GM21529 (cell line): ENCODE data around the gene LINGO3.

ENCODE experiments used
- ATAC-seq: cut with Tn5 transposase; IDR thresholded peaks from one replicate; pipeline ENCODE4 v1.9.1; 2021; ENCODE audit not compliant: unreplicated experiment

Gene LINGO3

GRCh38 chr19:2306281-2306806, 1.6 kb downstream of the LINGO3 start:
- no peak for ATAC-seq

DNA sequence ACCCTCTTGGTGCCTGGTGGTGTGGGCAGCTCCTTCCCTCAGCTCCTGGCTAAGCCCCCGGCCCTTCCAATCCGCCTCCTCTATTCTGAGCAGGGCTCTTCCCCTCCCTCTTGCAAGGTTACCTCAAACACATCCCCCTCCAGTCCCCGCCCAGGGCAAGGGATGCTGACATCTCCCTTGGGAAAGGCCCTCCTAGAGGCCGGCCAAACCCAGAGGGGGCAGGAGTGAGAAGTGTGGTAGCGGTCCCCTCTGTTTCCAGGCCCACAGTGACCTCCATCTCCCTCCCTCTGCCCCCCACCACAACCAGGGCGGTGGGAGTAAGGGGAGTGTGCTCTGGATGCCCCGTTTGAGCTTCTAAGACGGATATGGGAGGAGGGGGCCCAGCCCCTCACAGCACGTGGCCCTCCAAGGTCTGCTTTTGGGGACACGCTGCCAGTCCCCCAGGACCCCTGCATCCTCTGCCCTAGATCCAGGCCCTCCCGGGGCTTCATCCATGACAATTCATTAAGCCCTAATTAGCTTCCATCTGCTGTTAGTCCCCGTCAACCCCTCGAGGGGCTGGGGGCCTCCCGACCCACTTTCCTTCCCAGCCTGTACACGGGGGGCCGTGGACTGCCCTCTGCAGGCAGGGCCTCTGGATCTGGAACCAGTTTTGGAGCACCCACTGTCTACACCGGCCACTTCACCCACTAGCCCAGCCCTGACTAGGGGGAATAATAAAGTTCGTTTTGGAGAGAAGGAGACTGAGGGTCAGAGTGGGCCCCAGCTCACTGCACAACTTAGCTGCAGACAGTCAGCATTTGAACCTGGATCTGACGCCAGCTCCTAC, 2.3 kb downstream of the LINGO3 start:
- no peak for ATAC-seq

DNA sequence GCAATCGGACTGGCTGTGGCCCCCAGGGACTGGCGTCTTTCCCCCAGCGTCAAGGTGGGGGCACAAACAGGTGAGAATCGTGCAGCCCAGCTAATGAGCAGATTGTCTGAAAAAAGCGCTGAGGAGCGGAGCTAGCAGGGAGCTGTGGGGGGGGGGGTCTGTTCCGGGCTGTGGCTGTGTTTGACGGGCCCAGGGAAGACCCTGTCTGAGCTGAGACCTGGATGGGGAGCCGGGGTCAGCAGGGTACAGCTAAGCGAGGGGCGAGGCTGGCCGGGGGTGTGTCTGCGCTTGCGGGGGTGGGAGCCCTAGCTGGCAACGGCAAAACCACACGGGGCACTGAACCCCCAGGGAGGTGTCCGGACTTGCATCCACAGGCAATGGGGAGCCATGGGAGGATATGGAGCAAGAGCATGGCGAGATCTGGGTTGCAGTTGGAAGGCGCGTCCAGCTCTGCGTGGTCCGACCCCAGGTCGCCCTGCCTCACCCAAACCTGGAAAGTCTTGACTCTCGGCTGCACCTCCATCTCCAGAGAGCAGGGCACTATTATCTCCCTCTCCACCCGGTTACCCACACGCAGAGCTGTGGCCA, 4.6 kb downstream of the LINGO3 start:
- ATAC-seq, result no peak

DNA sequence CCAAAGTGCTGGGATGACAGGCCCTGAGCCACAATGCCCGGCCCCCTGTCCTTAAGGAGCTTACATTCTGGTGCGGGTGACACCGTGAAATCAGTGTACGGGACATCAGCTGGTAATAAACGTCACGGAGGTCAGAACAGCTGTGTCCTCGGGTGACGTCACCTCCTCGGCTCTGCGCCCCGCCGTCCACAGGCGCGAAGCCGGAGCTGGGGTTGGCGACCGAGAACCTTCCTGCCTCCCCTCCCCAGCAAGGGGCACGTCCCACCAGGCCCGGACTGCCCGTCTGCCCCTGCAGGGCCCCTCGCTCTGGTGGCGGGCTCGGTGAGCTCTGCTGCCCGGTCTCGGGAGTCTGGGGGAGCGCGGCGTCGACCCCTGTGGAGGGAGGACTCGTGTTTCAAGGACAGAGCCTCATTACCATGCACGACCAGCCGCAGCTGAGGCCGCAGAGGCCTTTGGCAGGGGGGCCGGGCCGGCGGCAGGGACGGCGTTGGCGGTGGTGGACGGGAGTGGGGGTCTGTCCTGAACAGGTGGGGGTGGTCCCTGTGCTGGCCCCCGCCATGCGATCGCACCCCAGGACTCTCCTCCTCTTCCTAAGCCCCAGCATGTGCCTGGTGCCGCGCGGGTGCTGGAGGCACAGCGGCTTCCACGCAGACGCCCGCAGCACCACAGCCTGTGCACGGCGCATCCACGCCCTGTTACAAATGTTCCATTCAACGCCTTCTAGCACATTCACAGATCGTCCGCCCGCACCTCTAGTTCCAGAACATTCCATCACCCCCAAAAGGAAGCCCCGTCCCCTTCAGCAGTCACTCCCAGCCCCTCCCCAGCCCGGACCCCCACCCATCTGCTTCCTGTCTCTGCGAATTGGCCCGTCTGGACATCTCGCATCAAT, 5.4 kb downstream of the LINGO3 start:
- no peak for ATAC-seq

DNA sequence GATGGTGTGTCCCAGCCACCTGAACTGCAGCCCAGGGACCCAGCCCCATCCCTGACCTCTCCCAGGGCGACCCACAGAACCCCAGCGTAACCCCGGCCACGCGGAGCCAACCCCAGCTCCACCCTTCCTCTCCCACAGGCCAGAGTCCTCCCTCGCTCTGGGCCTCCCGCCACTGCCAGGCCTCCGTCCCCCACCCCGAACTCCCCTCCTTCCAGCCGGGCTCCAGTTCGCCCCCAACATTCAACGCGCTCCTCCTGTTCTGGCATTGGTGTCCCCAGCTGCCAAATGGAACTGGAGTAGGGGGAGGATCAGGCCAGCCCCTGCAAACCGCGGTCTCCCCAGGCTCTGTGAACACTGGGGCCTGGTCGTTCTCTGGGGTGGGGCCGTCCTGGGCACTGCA, 7.4 kb downstream of the LINGO3 start:
- no peak for ATAC-seq

- ATAC-seq, result no peak
These were observed 11.8 kb downstream of the LINGO3 start for GRCh38 chr19:2296141-2296540.

DNA sequence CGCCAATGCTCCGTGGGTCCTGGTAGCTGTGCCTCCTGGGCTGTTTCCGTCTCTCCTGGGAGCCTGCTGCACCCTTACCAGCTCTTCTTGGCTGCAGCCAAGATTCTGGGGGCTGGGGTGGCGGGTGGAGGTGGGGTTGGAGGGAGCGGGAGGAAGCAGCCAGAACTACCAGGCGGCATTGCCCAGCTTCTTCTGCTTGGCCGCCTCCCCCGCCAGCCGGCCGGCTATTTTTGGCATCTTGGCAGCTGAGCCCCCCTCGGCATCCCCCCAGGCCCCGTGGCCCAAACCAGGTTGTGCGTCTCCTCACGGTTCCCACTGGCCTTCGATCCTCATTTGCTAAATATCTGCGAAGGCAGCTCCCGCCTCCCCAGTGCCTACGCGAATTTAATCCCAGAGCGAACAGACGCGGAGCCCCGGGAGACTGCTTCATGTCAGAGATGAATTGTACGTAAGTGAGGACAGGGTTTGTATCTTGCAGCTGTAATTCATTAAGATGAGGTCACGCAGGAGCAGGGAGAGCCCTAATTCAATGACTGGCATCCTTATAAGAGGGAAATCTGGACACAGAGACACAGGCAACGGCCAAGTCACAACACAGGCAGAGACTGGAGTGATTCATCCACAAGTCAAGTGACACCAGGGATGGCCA, 13.1 kb downstream of the LINGO3 start:
- ATAC-seq, result no peak

GRCh38 chr19:2291185-2291751, 16.7 kb downstream of the LINGO3 start:
- no peak for ATAC-seq

- no peak for ATAC-seq
These were observed 17.3 kb downstream of the LINGO3 start for GRCh38 chr19:2290441-2291184.

DNA sequence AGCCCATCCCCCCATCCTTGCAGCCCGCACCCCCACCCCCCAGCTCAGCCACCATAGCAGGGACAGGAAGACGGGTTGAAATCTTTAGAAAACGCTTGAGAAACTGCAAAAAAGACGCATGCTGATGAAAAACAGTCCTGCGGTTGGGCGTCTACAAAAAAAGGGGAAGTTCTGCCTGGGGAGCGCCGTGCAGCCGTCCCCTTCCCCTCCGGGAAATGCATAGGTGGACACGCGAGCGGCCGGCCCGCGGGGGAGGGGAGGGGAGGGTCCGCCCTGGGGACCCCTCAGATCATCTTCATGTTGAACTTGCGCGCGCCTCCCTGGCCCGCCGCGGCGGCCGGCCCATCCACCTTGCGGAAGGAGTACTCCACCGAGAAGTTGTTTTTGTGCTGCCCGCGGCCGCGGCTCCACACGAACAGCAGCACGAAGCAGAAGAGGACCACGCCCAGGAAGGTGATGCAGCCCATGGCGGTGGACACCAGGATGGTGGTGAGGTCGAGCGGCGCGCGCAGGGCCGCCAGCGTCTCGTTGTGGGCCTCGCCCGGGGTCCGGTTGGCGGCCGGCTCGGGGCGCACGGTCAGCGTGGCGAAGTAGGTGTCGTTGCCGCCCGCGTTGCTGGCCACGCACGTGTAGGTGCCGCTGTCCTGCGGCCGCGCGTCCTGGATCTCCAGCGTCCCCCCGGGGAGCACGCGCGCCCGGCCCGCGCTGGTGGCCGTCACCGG, 18.1 kb downstream of the LINGO3 start:
- ATAC-seq, result no peak

GRCh38 chr19:2288818-2289713, 18.9 kb downstream of the LINGO3 start:
- no peak for ATAC-seq

GRCh38 chr19:2288338-2288817, 19.6 kb downstream of the LINGO3 start:
- no peak for ATAC-seq

DNA sequence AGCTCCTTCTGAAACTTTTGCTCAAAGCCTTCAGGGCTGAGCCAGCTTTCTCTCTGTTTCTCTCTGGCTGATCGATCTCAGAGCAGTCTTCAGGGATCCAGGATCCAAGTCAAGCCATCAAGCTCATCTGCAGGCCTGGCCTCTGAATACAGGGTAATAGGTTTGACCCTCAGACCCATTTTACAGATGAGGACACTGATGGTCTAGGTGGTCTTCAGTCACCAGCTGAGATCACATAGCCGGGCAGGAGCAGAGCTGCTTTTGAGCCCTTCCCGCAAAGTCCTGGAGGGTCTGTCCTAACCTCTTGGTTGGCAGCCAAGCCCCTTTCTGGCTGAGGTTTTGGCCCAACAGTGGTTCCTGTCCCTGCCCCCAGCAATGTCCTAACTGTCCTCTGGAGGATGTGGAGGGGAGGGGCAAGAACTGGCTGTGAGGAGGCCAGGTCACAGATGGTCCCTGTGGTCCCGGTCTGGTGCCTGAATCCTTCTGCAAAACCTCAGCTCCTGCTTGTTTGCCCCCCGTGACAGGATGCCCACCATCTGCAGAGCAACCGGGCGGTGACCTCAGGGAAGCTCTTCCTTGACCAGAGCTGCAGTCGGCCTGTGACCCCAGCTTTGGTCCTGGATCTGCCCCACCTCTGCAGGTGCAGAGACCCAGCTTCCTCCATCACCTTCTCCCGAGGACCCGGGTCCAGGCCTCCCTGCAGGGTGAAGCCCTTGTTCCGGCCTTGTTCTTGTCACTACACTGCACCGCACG, 20.2 kb downstream of the LINGO3 start:
- no peak for ATAC-seq

DNA sequence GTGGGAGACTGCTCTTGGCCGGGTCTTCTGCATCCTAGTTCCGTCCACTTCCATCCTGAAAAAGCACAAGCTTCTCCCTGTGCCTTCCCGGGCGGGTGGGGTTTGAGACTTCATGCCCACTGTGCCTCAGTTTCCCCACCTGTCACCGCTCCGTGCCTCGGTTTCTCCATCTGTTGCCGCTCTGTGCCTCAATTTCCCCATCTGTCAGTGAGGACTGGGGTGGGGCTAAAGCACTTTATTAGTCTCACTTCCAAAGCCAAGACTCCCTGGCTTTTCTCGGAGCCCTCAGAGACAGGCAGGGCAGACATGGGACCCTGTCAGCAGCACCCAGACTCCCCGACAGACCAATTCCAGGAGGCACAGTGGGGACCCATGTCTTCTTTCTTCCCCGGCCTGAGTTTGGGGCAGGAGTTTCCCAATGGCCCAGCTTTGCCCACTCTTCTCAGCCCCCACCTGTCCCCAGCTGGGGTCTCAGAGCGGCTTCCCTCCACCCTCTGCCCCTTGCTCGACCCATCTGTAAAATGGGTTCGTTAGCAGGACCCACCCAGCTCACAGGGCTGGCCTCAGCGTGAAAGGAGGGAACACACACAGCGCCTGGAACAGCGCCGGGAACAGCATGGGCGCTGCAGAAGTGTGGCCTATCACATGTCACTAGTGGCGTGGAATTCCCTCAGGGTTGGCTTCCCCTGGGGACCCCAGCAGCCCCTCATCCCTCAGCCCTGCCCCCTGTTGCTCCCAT, 21.4 kb downstream of the LINGO3 start:
- ATAC-seq, result no peak

DNA sequence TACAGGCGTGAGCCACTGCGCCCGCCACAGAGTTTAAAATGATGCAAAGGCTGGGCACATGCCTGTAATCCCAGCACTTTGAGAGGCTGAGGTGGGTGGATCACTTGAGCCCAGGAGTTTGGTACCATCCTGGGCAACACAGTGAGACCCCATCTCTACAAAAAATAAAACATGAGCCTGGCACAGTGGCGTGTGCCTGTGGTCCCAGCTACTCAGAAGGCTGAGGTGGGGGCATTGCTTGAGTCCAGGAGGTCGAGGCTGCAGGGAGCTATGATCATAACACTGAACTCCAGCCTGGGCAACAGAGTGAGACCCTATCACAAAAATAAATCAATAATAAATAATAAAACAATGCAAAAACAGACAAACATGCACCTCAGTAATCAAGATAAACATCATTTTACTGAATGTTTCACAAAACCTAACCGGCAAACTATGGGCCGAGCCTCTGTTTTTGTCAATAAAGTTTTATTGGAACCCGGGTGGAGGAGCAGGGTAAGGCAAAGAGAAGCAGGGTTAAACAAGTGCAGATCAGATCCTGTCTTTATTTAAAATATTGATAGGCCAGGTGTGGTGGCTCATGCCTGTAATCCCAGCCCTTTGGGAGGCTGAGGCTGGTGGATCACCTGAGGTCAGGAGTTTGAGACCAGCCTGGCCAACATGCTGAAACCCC, 24.0 kb downstream of the LINGO3 start:
- ATAC-seq, result no peak

- no peak for ATAC-seq
These were observed 25.1 kb downstream of the LINGO3 start for GRCh38 chr19:2282862-2283237.
